Lower leg skin (tissue), 3 donors: ENCODE results near the gene NUDT21.

Experiments used
- CTCF ChIP-seq, 3 donors: fragments of 450-650 bp; IDR thresholded peaks; one replicate each; pipeline ENCODE4 v1.5.1; 2016; ENCODE audit warnings: antibody characterized with exemption in 3 of 3, mild to moderate bottlenecking in 3 of 3, moderate library complexity in 2 of 3
- POLR2A ChIP-seq, 2 donors: fragments of 450-650 bp; IDR thresholded peaks; one replicate each; pipeline ENCODE4 v1.6.1; 2016 to 2017; ENCODE audit warnings: antibody characterized with exemption in 2 of 2, mild to moderate bottlenecking in 1 of 2, moderate library complexity in 1 of 2

- TF ChIP-seq CTCF (IDR thresholded peaks at IDR 0.05) (no peak), POLR2A (IDR thresholded peaks at IDR 0.05) (no peak)
Measured at GRCh38 chr16:56400458-56400857, 50.7 kb downstream of the NUDT21 start.
